GM12878 (cell line): Measurements from ENCODE around the gene PFKFB2. TPM values are rescaled to one million over a fixed set of nuclear protein-coding genes. Genes with fewer than 3 reads are reported as not detected.

Experiments used
- ATAC-seq: fragments of 200-7000 bp; cut with Tn5 transposase; 3 replicates; pipeline ENCODE4 v1.9.1; 2020; ENCODE audit warnings: mild to moderate bottlenecking, moderate library complexity
- BruUV-seq: library from RNA; stranded (reverse); fragments of 400-500 nt; replicated peaks from 2 replicates; lab custom pipeline; 2021; lab: Mats Ljungman, UMichigan
- CTCF ChIA-PET: fragments of 300-600 bp; sonication (Branson Sonifier 250); formaldehyde crosslinking; extraction: SDS; loops from one replicate; lab custom pipeline; 2021; ENCODE audit warnings: inconsistent platforms; lab: Yijun Ruan, JAX
- POLR2A ChIA-PET: fragments of 350-600 bp; formaldehyde crosslinking; extraction: SDS; loops from one replicate; lab custom pipeline; 2021; ENCODE audit warnings: inconsistent platforms; lab: Charles Lee
- RAD21 ChIA-PET: fragments of 300-600 bp; sonication (Branson Sonifier 250); formaldehyde crosslinking; loops from one replicate; lab custom pipeline; 2023; ENCODE audit warnings: antibody characterized with exemption; ENCODE audit not compliant: unreplicated experiment; lab: Charles Lee
- SMC1A ChIA-PET: fragments of 300-600 bp; sonication (Branson Sonifier 250); formaldehyde crosslinking; loops from one replicate; lab custom pipeline; 2023; ENCODE audit not compliant: unreplicated experiment, uncharacterized antibody; lab: Charles Lee
- DNase-seq: peaks from one replicate; pipeline ENCODE4 v3.0.0-alpha.2; 2011; ENCODE audit warnings: low read depth, low spot score
- FAIRE-seq: peaks from 3 replicates; lab custom pipeline; 2011; peaks lifted over from hg19 to GRCh38; lab: Jason Lieb, UNC
- H2AFZ ChIP-seq: 2 replicates; pipeline ENCODE4 v1.6.0; 2011; ENCODE audit warnings: low read depth, low read length, control low read depth; ENCODE audit not compliant: control insufficient read depth
- H3K27ac ChIP-seq: 2 replicates; pipeline ENCODE4 v1.5.1; 2011; ENCODE audit warnings: control low read depth; ENCODE audit not compliant: control insufficient read depth, insufficient read depth
- H3K27me3 ChIP-seq, 2 experiments: replicated peaks in 1 of 2; 2 replicates each; pipeline versions ENCODE4 v1.6.0 to v1.6.1; 2011; ENCODE audit warnings: low read length in 1 of 2; ENCODE audit not compliant: control insufficient read depth in 2 of 2, insufficient read depth in 2 of 2
- H3K36me3 ChIP-seq, 2 experiments: 2 replicates each; pipeline ENCODE4 v1.5.1; 2011; ENCODE audit warnings: low read length in 1 of 2; ENCODE audit not compliant: control insufficient read depth in 2 of 2, insufficient read depth in 2 of 2
- H3K4me1 ChIP-seq: 2 replicates; pipeline ENCODE4 v1.6.1; 2011; ENCODE audit warnings: mild to moderate bottlenecking, low read length, moderate library complexity, mixed read lengths; ENCODE audit not compliant: control insufficient read depth, insufficient read depth
- H3K4me2 ChIP-seq: 2 replicates; pipeline ENCODE4 v1.6.0; 2011; ENCODE audit warnings: control low read depth; ENCODE audit not compliant: control insufficient read depth, insufficient read depth
- H3K4me3 ChIP-seq: fragments of 200-600 bp; sonication (generic); 2 replicates; pipeline ENCODE4 v1.5.1; 2016
- H3K79me2 ChIP-seq: 2 replicates; pipeline ENCODE4 v1.6.0; 2011; ENCODE audit warnings: low read length; ENCODE audit not compliant: control insufficient read depth, insufficient read depth
- H3K9ac ChIP-seq: 2 replicates; pipeline ENCODE4 v1.8.0; 2011; ENCODE audit warnings: low read length, control low read depth, mixed read lengths; ENCODE audit not compliant: control insufficient read depth, insufficient read depth
- H3K9me3 ChIP-seq: replicated peaks from 3 replicates; pipeline ENCODE4 v1.5.1; 2011; ENCODE audit warnings: mild to moderate bottlenecking, low read length; ENCODE audit not compliant: control insufficient read depth, insufficient read depth
- H4K20me1 ChIP-seq: 2 replicates; pipeline ENCODE4 v1.6.0; 2011; ENCODE audit not compliant: control insufficient read depth, insufficient read depth
- E2F8 ChIP-seq: fragments of 450-650 bp; IDR thresholded peaks from 2 replicates; pipeline ENCODE4 v1.6.1; 2018; ENCODE audit warnings: mild to moderate bottlenecking, low read depth, moderate library complexity; ENCODE audit not compliant: partially characterized antibody
- HCFC1 ChIP-seq: fragments of 150-350 bp; IDR thresholded peaks from 2 replicates; pipeline ENCODE4 v1.6.1; 2014; ENCODE audit warnings: low read length
- MEF2A ChIP-seq: IDR thresholded peaks from 2 replicates; pipeline ENCODE4 v1.6.1; 2011; ENCODE audit warnings: low read depth, mild to moderate bottlenecking, low read length, moderate library complexity; ENCODE audit not compliant: insufficient read depth
- PAX8 ChIP-seq: fragments of 450-650 bp; IDR thresholded peaks from 2 replicates; pipeline ENCODE4 v1.6.1; 2017; ENCODE audit warnings: mild to moderate bottlenecking, moderate library complexity
- POLR2AphosphoS5 ChIP-seq: IDR thresholded peaks from 2 replicates; pipeline ENCODE4 v1.6.1; 2011; ENCODE audit warnings: mild to moderate bottlenecking, low read length, inconsistent platforms
- SREBF2 ChIP-seq: IDR thresholded peaks from 2 replicates; pipeline ENCODE4 v1.6.1; 2012; ENCODE audit warnings: mild to moderate bottlenecking, low read length
- STAT1 ChIP-seq: fragments of 450-650 bp; conservative IDR thresholded peaks from 2 replicates; pipeline ENCODE4 v1.6.1; 2014; ENCODE audit warnings: antibody characterized with exemption, mild to moderate bottlenecking
- TCF12 ChIP-seq: IDR thresholded peaks from 2 replicates; pipeline ENCODE4 v1.6.1; 2011; ENCODE audit warnings: low read depth, mild to moderate bottlenecking, low read length
- ZBTB40 ChIP-seq: fragments of 450-650 bp; IDR thresholded peaks from 2 replicates; pipeline ENCODE4 v1.6.1; 2016; ENCODE audit warnings: mild to moderate bottlenecking, moderate library complexity, borderline replicate concordance
- WGBS: methylation state at CpG from one replicate; pipeline ENCODE4 v1.1.6; 2016; ENCODE audit warnings: low lambda C conversion rate; ENCODE audit not compliant: insufficient replicate concordance, insufficient coverage; ENCODE audit errors: missing lambda C conversion rate; 5-methylcytosine and 5-hydroxymethylcytosine counted together
- in situ Hi-C: fragments of 300-500 bp; cut with MboI; formaldehyde crosslinking; loops from 9 replicates; pipeline ENCODE4 v1.14.3; 2018; ENCODE audit warnings: mixed read lengths
- intact Hi-C: fragments of 100-400 bp; cut with micrococcal nuclease; formaldehyde crosslinking; loops from one replicate; pipeline ENCODE4 v1.14.2; 2022; ENCODE audit not compliant: unreplicated experiment
- polyA plus RNA-seq, 11 experiments: library from polyadenylated mRNA; depleted of rRNA in 4 of 11; unstranded in 6 of 11; stranded (reverse) in 5 of 11; fragments of >200 nt; fragmentation: Nextera tagmentation in 4 of 11; fragmentation: Illumina TruSeq in 1 of 11; extraction: Ambion mirVana in 4 of 11; extraction: Trizol in 1 of 11; gene quantifications; 1 replicate in 1 of 11; 2 replicates in 10 of 11; pipeline versions ENCODE4 v1.2.1 to v1.2.3, GENCODE V29; 2011 to 2016; ENCODE audit warnings: inconsistent platforms in 2 of 11, missing spikeins in 2 of 11, low read depth in 1 of 11
- total RNA-seq, 4 experiments: library from RNA; depleted of rRNA in 3 of 4; stranded (reverse); fragments of >200 nt in 3 of 4; fragmentation: Illumina TruSeq in 1 of 4; extraction: Trizol in 1 of 4; gene quantifications; 2 replicates each; pipeline versions ENCODE4 v1.2.1 to v1.2.3, GENCODE V29; 2013 to 2021

Gene PFKFB2
- total and polyA plus RNA-seq, 10 of the 15 experiments (the other 5 are each of a cell fraction or from before 2014, with no cell fraction given): 0.40 to 1.3 (median 1.0) TPM

DNA sequence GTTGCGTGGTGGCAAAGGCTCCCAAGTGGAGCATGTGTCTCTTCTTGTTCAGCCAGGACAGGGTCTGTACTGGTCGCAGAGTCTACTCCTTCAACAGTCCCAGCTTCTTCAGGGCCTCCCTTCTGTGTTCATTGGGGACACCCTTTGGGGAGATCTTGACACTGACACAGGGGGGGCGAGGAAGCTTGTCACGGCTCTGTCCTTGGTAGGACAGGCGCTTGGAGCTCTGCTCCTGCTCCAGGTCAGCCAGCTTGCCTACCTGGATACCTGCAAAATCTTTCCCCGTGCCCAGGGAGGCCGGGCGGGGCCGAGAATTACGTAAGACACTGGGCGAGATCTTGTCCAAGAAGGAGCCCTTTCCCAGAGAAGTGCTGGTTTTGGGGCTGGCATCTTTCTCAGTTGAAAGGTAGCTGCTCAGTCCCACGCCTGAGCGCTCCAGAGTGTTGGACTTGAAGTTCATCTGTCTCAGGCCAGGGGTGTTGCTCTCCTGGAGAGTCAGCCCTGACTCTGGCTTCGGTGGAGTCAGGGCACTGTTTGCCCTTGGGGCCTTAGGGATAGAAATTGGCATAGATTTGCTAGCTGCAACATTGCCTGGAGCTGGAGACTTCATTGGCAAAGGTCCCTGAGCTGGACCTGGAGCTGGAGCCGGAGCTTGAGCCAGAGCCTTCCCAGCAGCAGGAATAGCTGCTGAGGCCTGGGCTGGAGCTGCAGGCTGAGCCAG, 31.0 kb upstream of the PFKFB2 start:
- no peak for TF ChIP-seq POLR2AphosphoS5
- no peak for TF ChIP-seq SREBF2
- TF ChIP-seq HCFC1: no peak
- TF ChIP-seq TCF12: no peak
- TF ChIP-seq E2F8: no peak
- TF ChIP-seq MEF2A: no peak
- no peak for TF ChIP-seq PAX8
- no peak for TF ChIP-seq STAT1
- no peak for TF ChIP-seq ZBTB40
- DNase-seq (no peak), ATAC-seq (no peak), FAIRE-seq (no peak)
- H3K9ac ChIP-seq: no peak overlapping the region
- no TSS peak for BruUV-seq
- no peak overlapping the region for H3K4me2 ChIP-seq
- intact Hi-C loops (no loop called here), in situ Hi-C loops (no loop called here)
- H3K36me3 ChIP-seq: no peaks in the 10 kb centered on the region
- ChIA-PET RAD21 (no interaction called here), POLR2A (interaction anchor here (0.6 kb wide), 1 partner anchor 113 kb away, joined by 3 read pairs; no protein-coding TSS in a partner anchor), CTCF (interaction anchor here (0.8 to 1.0 kb wide), 4 partner anchors 11 to 40 kb away, joined by 3 to 4 read pairs (median 3); partner anchors contain the start of gene C1orf116), SMC1A (interaction anchor here (0.8 to 1.1 kb wide), 2 partner anchors 24 to 128 kb away, joined by 3 read pairs; no protein-coding TSS in a partner anchor)
- H2AFZ ChIP-seq: no peak overlapping the region
- no peak overlapping the region for H3K27ac ChIP-seq
- H3K9me3 ChIP-seq: no peaks in the 10 kb centered on the region
- peaks cover 0 to 8% of the 10 kb centered on the region in 2 experiments for H3K27me3 ChIP-seq
- H3K4me3 ChIP-seq: no peak overlapping the region
- H3K79me2 ChIP-seq: no peaks in the 10 kb centered on the region
- no peaks in the 10 kb centered on the region for H3K4me1 ChIP-seq
- H4K20me1 ChIP-seq: no peaks in the 10 kb centered on the region
- 29% methylated on average over 15 of the region's 15 CpGs for WGBS
